GM10266 (cell line): ENCODE measurements around the gene COX6B1.

Source experiments
- DNase-seq: peaks from one replicate; pipeline ENCODE4 v3.0.0; 2012; ENCODE audit errors: extremely low spot score
- TF ChIP-seq, protein P1 (sequence below): IDR thresholded peaks from 2 replicates; pipeline ENCODE4 v1.5.1; 2012; ENCODE audit warnings: mild to moderate bottlenecking, low read depth; ENCODE audit not compliant: control insufficient read depth, insufficient read depth; ENCODE audit errors: missing control alignments

The COX6B1 gene

DNA sequence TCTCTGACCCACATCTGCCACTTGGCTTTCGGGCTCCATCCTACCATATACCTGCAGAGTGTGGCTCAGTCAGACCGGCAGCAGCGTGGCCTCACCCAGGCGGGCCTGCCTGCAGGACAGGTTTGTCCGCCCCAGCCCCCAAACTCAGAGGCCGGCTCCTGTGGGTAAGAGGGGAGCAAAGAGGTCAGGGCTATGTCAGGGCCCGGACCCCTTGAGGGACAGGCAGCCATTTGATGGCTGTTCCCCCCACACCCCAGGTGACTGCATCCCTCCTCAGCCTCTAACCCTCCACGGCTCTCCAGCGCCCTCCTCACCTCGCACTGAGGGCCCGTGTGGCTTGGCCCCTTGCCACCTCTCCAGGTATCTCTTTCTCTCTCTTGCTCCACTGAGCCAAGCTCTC, 43.9 kb downstream of the COX6B1 start:
- TF ChIP-seq, protein P1, sequence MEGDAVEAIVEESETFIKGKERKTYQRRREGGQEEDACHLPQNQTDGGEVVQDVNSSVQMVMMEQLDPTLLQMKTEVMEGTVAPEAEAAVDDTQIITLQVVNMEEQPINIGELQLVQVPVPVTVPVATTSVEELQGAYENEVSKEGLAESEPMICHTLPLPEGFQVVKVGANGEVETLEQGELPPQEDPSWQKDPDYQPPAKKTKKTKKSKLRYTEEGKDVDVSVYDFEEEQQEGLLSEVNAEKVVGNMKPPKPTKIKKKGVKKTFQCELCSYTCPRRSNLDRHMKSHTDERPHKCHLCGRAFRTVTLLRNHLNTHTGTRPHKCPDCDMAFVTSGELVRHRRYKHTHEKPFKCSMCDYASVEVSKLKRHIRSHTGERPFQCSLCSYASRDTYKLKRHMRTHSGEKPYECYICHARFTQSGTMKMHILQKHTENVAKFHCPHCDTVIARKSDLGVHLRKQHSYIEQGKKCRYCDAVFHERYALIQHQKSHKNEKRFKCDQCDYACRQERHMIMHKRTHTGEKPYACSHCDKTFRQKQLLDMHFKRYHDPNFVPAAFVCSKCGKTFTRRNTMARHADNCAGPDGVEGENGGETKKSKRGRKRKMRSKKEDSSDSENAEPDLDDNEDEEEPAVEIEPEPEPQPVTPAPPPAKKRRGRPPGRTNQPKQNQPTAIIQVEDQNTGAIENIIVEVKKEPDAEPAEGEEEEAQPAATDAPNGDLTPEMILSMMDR, result no peak
- DNase-seq, result no peak

DNA sequence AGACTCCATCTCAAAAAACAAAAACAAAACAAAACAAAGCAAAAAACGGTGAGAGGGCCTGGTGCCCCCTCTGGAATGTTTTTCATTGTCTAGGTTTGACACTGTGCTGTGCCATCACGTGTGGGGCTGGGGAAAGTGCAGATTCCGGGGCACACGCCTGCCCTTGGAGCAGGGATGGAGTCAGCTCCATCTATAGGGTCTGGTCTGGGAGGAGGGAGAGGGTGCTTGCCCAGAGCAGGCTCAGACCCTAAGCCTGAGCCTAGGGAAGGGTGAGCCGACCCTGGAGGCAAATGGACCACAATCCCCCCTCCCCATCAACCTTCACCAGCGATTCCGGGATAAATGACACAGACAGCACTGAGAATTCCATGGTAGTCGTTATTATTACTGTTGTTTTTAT, 45.3 kb downstream of the COX6B1 start:
- no peak for DNase-seq
- TF ChIP-seq, protein P1, result peak; percentile 26

DNA sequence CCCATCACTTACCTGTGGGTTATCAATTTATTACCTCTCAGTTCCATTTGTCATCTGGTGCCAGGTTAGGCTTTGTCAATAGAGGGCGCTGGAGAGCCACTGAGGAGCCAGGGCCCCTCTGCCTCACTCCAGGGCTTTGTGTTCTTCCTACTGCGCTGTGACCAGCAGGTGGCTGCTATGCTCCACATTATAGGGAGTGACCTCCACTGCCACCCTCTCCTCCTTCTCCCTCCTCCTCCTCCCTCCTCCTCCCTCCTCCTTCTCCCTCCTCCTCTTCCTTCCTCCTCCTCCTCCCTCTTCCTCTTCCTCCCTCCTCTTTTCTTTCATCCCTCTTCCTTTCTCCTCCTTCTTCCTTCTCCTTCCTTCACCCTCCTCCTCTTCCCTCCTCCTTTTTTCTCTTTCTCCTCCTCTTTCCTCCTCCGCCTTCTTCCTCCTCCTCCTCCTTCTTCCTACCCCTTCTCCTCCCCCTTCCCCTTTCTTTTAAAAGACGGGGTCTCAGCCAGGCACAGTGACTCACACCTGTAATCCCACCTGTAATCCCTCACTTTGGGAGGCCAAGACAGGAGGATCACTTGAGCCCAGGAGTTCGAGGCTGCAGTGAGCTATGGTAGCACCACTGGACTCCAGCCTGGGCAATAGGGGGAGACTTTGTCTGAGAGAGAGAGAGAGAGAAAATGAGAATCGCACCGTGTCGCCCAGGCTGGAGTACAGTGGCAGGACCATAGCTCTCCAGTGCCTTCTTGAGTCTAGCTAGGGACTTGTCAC, 45.9 kb downstream of the COX6B1 start:
- DNase-seq, result peak; percentile 91
- TF ChIP-seq, protein P1, result peak; percentile 100

DNA sequence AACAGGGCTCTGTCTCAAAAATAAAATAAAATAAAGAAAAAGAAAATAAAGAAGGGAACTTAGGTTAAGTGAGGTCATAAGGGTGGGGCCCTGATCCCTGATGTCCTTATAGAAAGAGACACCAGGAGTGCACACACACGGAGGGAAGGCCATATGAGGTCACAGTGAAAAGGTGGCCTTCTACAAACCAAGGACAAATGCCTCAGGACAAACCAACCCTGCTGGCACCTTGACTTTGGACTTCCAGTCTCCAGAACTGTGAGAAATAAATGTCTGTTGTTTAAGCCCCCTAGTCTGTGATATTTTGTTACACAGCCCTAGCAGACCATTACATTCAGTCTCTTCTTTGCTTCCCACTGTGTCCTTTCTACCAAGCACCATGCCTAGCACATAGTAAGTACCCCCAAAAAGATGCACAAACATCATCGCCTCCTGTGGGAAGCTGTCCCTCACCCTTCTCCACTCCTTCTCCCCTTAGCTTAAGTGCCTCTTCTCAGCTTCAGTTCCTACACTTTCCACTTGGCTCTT, 47.8 kb downstream of the COX6B1 start:
- no peak for DNase-seq
- TF ChIP-seq, protein P1, result no peak

DNA sequence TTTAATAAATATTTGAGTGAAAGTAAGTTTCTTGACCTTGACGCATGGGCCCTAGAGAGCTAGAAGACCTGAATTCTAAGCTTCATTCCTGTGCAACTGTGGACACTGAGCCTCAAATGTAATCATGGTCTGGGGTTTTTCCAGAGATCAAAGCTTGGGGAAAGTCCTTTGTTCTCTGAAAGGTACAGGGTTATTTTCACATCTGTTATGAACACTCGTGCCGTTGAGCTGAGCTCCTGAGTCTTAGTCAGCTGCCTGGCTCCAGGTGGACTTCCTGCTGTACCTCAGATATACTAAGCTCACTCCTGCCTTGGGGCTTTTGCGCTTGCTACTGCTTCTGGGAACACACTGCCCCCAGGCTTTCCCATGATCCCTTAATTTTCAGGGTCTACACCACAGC, 48.7 kb downstream of the COX6B1 start:
- TF ChIP-seq, protein P1, result no peak
- peak; percentile 69 for DNase-seq

DNA sequence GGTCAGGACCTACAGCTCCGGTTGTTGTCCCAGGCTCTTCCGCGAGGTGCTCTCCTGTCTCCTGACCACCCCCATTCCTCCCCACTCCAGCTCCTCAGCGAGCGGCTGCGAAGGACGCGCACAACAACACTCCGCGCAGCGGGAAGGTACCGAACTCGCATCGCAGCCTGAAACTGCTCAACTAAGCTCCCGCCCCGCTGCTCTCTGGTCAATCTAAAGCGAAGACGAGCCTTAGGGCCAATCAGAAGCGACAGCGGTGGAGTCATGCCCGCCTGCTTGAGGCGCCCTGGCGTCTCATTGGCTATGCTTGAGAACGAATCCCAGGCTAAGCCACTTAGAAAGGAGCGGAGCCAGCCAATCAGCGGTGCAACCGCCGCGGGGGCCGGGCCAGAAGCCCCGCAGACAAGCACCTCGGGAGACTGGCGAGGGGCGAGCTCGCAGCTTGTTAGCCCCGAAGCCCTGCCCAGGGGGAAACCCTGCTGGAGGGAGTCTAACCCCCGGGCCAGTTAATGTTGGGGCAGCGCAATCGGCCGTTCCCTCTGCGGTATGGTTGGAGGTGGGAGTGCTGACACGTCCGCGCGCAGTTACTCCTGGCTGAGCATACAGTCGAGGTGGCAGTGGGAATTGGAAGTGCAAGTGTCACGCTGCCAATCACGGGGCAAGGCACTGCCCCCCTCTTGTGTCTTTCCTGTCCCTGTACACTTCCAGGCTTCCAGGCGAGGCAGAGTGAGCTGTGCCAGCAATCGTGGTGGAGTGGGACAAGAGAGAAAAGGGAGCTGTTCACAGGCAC, 54.3 kb downstream of the COX6B1 start:
- TF ChIP-seq, protein P1, result no peak
- DNase-seq, result peak; percentile 94
